Astrocyte (in vitro differentiated cells and primary cell): ENCODE data around the gene DAP. TPM values are rescaled to one million over a fixed set of nuclear protein-coding genes. Genes with fewer than 3 reads are reported as not detected.
"Not testable (repeated sequence)": the region's sequence is repeated elsewhere in the genome, so short reads cannot be mapped to it uniquely, and the experiment has no call there.

ENCODE experiments used
- DNase-seq: peaks from one replicate; pipeline ENCODE4 v3.0.0-alpha.2; 2010; ENCODE audit warnings: low read depth
- FAIRE-seq: peaks from 2 replicates; lab custom pipeline; 2011; peaks lifted over from hg19 to GRCh38; lab: Jason Lieb, UNC
- H2AFZ ChIP-seq: 2 replicates; pipeline ENCODE4 v1.6.0; 2012; ENCODE audit warnings: low read depth, low read length, inconsistent platforms
- H3K27ac ChIP-seq: 2 replicates; pipeline ENCODE4 v1.5.1; 2011; ENCODE audit warnings: low read depth, low read length, inconsistent platforms
- H3K27me3 ChIP-seq: 2 replicates; pipeline ENCODE4 v1.6.0; 2011; ENCODE audit warnings: low read length, inconsistent platforms; ENCODE audit not compliant: insufficient read depth
- H3K36me3 ChIP-seq: 2 replicates; pipeline ENCODE4 v1.5.1; 2011; ENCODE audit warnings: low read length, inconsistent platforms; ENCODE audit not compliant: insufficient read depth
- H3K4me1 ChIP-seq: 2 replicates; pipeline ENCODE4 v1.5.1; 2011; ENCODE audit warnings: low read length, inconsistent platforms; ENCODE audit not compliant: insufficient read depth
- H3K4me2 ChIP-seq: 2 replicates; pipeline ENCODE4 v1.6.0; 2012; ENCODE audit warnings: low read length, inconsistent platforms
- H3K4me3 ChIP-seq: 2 replicates; pipeline ENCODE4 v1.5.1; 2011; ENCODE audit warnings: low read depth, mild to moderate bottlenecking, low read length, inconsistent platforms; ENCODE audit not compliant: insufficient read depth
- H3K79me2 ChIP-seq: 2 replicates; pipeline ENCODE4 v1.6.0; 2012; ENCODE audit warnings: mild to moderate bottlenecking, low read length, inconsistent platforms; ENCODE audit not compliant: insufficient read depth
- H3K9ac ChIP-seq: 2 replicates; pipeline ENCODE4 v1.6.0; 2012; ENCODE audit warnings: mild to moderate bottlenecking, low read length, inconsistent platforms
- H3K9me3 ChIP-seq: 2 replicates; pipeline ENCODE4 v1.5.1; 2012; ENCODE audit warnings: low read depth, mild to moderate bottlenecking, low read length, inconsistent platforms; ENCODE audit not compliant: insufficient read depth
- H4K20me1 ChIP-seq: 2 replicates; pipeline ENCODE4 v1.6.0; 2012; ENCODE audit warnings: low read length, inconsistent platforms; ENCODE audit not compliant: insufficient read depth
- H3K27ac Mint-ChIP-seq: one replicate; pipeline ENCODE4 v1.8.0; 2021; ENCODE audit warnings: mild to moderate bottlenecking, mixed read lengths; ENCODE audit not compliant: unreplicated experiment
- H3K27me3 Mint-ChIP-seq: one replicate; pipeline ENCODE4 v1.8.0; 2021; ENCODE audit warnings: low read depth, mixed read lengths; ENCODE audit not compliant: unreplicated experiment
- H3K36me3 Mint-ChIP-seq: one replicate; pipeline ENCODE4 v1.8.0; 2021; ENCODE audit warnings: low read depth, mixed read lengths; ENCODE audit not compliant: unreplicated experiment
- H3K4me1 Mint-ChIP-seq: one replicate; pipeline ENCODE4 v1.8.0; 2021; ENCODE audit warnings: low read depth, mixed read lengths; ENCODE audit not compliant: unreplicated experiment
- H3K4me3 Mint-ChIP-seq: one replicate; pipeline ENCODE4 v1.8.0; 2021; ENCODE audit warnings: mild to moderate bottlenecking, moderate library complexity, mixed read lengths; ENCODE audit not compliant: unreplicated experiment
- H3K9me3 Mint-ChIP-seq: one replicate; pipeline ENCODE4 v1.8.0; 2021; ENCODE audit warnings: mild to moderate bottlenecking, mixed read lengths; ENCODE audit not compliant: unreplicated experiment
- CTCF ChIP-seq: IDR thresholded peaks from 2 replicates; pipeline ENCODE4 v1.5.1; 2011; ENCODE audit warnings: low read depth, mild to moderate bottlenecking, inconsistent platforms, low read length, moderate library complexity; ENCODE audit not compliant: insufficient read depth
- EZH2 ChIP-seq: IDR thresholded peaks from 2 replicates; pipeline ENCODE4 v1.6.1; 2012; ENCODE audit warnings: mild to moderate bottlenecking, low read length, inconsistent platforms; ENCODE audit not compliant: insufficient read depth
- total RNA-seq: library from RNA; stranded (reverse); gene quantifications from 2 replicates; pipeline ENCODE4 v1.2.1, GENCODE V29; 2021

DAP gene
- total RNA-seq, 1 donor from 2014 or later: 239 TPM

GRCh38 chr5:10667431-10668057 is 93.5 kb downstream of the DAP start:
- peaks cover 5% of the 10 kb centered on the region for H3K27me3 Mint-ChIP-seq
- no peak overlapping the region for H2AFZ ChIP-seq
- no peaks in the 10 kb centered on the region for H3K27me3 ChIP-seq
- H3K79me2 ChIP-seq: no peaks in the 10 kb centered on the region
- peaks cover 7% of the 10 kb centered on the region for H3K4me1 ChIP-seq
- H3K36me3 Mint-ChIP-seq: peaks cover 3% of the 10 kb centered on the region
- H3K9me3 ChIP-seq: peaks cover 8% of the 10 kb centered on the region
- DNase-seq (no peak), FAIRE-seq (no peak)
- no peak overlapping the region for H3K4me3 ChIP-seq
- H3K4me3 Mint-ChIP-seq: no peak overlapping the region
- H4K20me1 ChIP-seq: no peaks in the 10 kb centered on the region
- H3K9ac ChIP-seq: no peak overlapping the region
- no peak for TF ChIP-seq CTCF
- TF ChIP-seq EZH2: no peak
- H3K27ac Mint-ChIP-seq: no peak overlapping the region
- H3K36me3 ChIP-seq: no peaks in the 10 kb centered on the region
- no peak overlapping the region for H3K4me2 ChIP-seq
- H3K4me1 Mint-ChIP-seq: peaks cover 6% of the 10 kb centered on the region
- H3K9me3 Mint-ChIP-seq: peaks cover 14% of the 10 kb centered on the region
- no peak overlapping the region for H3K27ac ChIP-seq

GRCh38 chr5:10666531-10667299 is 94.3 kb downstream of the DAP start:
- no peak overlapping the region for H3K27ac ChIP-seq
- FAIRE-seq (no peak), DNase-seq (no peak)
- Mint-ChIP-seq H3K36me3 (peaks cover 3% of the 10 kb centered on the region), H3K9me3 (peaks cover 14% of the 10 kb centered on the region), H3K27me3 (peaks cover 5% of the 10 kb centered on the region), H3K4me3 (no peak overlapping the region), H3K27ac (peak overlapping the region; percentile 41), H3K4me1 (peaks cover 6% of the 10 kb centered on the region)
- no peaks in the 10 kb centered on the region for H3K27me3 ChIP-seq
- no peaks in the 10 kb centered on the region for H3K36me3 ChIP-seq
- no peaks in the 10 kb centered on the region for H3K79me2 ChIP-seq
- H3K9ac ChIP-seq: no peak overlapping the region
- no peaks in the 10 kb centered on the region for H4K20me1 ChIP-seq
- no peak overlapping the region for H3K4me3 ChIP-seq
- no peak for TF ChIP-seq EZH2
- TF ChIP-seq CTCF: no peak
- peaks cover 7% of the 10 kb centered on the region for H3K4me1 ChIP-seq
- H2AFZ ChIP-seq: no peak overlapping the region
- peaks cover 8% of the 10 kb centered on the region for H3K9me3 ChIP-seq
- no peak overlapping the region for H3K4me2 ChIP-seq

GRCh38 chr5:10665799-10666198 is 95.2 kb downstream of the DAP start:
- Mint-ChIP-seq H3K27ac (no peak overlapping the region), H3K36me3 (peaks cover 3% of the 10 kb centered on the region), H3K4me1 (peaks cover 6% of the 10 kb centered on the region), H3K27me3 (peaks cover 7% of the 10 kb centered on the region), H3K4me3 (no peak overlapping the region), H3K9me3 (peaks cover 14% of the 10 kb centered on the region)
- H2AFZ ChIP-seq: no peak overlapping the region
- H3K4me2 ChIP-seq: no peak overlapping the region
- no peak for DNase-seq
- peaks cover 3% of the 10 kb centered on the region for H3K27me3 ChIP-seq
- no peaks in the 10 kb centered on the region for H3K36me3 ChIP-seq
- H3K4me1 ChIP-seq: peaks cover 7% of the 10 kb centered on the region
- H3K9ac ChIP-seq: no peak overlapping the region
- no peak overlapping the region for H3K27ac ChIP-seq
- FAIRE-seq: no peak
- TF ChIP-seq CTCF (no peak), EZH2 (no peak)
- H4K20me1 ChIP-seq: no peaks in the 10 kb centered on the region
- H3K4me3 ChIP-seq: no peak overlapping the region
- H3K79me2 ChIP-seq: no peaks in the 10 kb centered on the region
- peaks cover 8% of the 10 kb centered on the region for H3K9me3 ChIP-seq

GRCh38 chr5:10664180-10664769 is 96.8 kb downstream of the DAP start:
- H3K36me3 ChIP-seq, FAIRE-seq, H3K4me3 ChIP-seq, H2AFZ ChIP-seq, H3K4me3 Mint-ChIP-seq, H3K27ac Mint-ChIP-seq, H3K27me3 Mint-ChIP-seq, H3K9ac ChIP-seq, H3K79me2 ChIP-seq, H3K27me3 ChIP-seq, H3K4me2 ChIP-seq, H3K4me1 ChIP-seq, H3K36me3 Mint-ChIP-seq, H4K20me1 ChIP-seq, H3K9me3 ChIP-seq, H3K27ac ChIP-seq, H3K4me1 Mint-ChIP-seq: not testable (repeated sequence)
- H3K9me3 Mint-ChIP-seq: peaks cover 14% of the 10 kb centered on the region
- peak; percentile 55 for DNase-seq
